Fibroblast of villous mesenchyme (primary cell): ENCODE measurements around the gene ZNF599. TPM values are rescaled to one million over a fixed set of nuclear protein-coding genes. Genes with fewer than 3 reads are reported as not detected.

Source experiments
- DNase-seq: peaks from one replicate; pipeline ENCODE4 v3.0.0-alpha.2; 2010; ENCODE audit warnings: low read depth
- H3K4me3 ChIP-seq: 2 replicates; pipeline ENCODE4 v1.5.1; 2011; ENCODE audit warnings: low read depth, mild to moderate bottlenecking, low read length
- total RNA-seq: library from RNA; depleted of rRNA; stranded (reverse); fragments of >200 nt; gene quantifications from 2 replicates; pipeline ENCODE4 v1.2.3, GENCODE V29; 2012
- TF ChIP-seq, protein P1 (sequence below): IDR thresholded peaks from 2 replicates; pipeline ENCODE4 v1.5.1; 2012; ENCODE audit warnings: low read depth, mild to moderate bottlenecking, low read length; ENCODE audit not compliant: insufficient read depth

ZNF599 gene
- total RNA-seq, 1 donor = 7.8 TPM

DNA sequence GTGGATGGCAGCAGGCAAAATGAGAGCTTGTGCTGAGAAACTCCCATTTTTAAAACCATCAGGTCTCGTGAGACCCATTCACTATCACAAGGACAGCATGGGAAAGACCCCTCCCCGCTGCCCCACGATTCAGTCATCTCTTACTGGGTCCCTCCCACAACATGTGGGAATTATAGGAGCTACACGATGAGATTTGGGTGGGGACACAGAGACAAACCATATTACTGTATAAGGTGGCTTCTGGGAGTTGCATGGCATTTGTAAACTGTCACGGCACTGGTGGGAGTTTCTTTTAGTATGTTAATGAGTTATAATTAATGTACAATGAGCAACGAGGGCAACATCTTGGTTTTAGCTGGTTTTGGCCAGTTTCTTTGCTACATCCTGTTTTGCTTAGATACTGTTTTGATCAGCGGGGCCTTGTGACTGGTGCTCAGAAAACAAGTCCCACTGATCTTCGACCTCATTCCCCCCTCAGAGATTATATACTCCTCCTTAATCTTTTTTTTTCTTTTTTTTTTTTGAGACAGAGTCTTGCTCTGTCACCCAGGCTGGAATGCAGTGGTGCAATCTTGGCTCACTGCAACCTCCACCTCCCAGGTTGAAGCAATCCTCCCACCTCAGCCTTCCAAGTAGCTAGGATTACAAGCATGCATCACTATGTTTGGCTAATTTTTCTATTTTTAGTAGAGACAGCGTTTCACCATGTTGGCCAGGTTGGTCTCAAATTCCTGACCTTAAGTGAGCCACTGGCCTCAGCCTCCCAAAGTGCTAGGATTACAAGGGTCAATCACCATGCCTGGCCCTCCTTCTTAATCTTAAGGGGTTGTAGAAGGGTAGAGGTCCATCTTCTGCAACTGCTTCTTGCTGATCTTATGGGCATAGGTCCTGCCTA lies 21.3 kb upstream of the ZNF599 start:
- no peak overlapping the region for H3K4me3 ChIP-seq
- TF ChIP-seq, protein P1, sequence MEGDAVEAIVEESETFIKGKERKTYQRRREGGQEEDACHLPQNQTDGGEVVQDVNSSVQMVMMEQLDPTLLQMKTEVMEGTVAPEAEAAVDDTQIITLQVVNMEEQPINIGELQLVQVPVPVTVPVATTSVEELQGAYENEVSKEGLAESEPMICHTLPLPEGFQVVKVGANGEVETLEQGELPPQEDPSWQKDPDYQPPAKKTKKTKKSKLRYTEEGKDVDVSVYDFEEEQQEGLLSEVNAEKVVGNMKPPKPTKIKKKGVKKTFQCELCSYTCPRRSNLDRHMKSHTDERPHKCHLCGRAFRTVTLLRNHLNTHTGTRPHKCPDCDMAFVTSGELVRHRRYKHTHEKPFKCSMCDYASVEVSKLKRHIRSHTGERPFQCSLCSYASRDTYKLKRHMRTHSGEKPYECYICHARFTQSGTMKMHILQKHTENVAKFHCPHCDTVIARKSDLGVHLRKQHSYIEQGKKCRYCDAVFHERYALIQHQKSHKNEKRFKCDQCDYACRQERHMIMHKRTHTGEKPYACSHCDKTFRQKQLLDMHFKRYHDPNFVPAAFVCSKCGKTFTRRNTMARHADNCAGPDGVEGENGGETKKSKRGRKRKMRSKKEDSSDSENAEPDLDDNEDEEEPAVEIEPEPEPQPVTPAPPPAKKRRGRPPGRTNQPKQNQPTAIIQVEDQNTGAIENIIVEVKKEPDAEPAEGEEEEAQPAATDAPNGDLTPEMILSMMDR = no peak
- no peak for DNase-seq

DNA sequence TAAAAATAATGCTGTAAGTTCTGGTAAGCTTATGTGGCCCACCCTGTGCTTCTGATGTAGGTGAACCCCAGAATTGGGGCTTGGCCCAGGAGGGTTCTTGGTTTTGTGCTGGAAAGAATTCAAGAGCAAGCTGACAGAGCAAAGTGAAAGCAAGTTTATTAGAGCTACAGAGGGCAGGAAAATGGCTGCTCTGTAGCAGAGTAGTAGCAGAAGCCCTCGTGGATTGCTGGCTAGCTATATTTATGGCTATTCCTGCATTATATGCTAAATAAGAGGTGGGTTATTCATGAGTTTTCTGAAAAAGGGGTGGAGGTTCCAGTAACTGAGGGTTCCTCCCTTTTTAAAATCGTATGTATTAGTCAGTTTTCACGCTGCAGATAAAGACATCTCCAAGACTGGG lies 20.6 kb upstream of the ZNF599 start:
- TF ChIP-seq, protein P1 = no peak
- peak overlapping the region; percentile 10 for H3K4me3 ChIP-seq
- peak; percentile 4 for DNase-seq

DNA sequence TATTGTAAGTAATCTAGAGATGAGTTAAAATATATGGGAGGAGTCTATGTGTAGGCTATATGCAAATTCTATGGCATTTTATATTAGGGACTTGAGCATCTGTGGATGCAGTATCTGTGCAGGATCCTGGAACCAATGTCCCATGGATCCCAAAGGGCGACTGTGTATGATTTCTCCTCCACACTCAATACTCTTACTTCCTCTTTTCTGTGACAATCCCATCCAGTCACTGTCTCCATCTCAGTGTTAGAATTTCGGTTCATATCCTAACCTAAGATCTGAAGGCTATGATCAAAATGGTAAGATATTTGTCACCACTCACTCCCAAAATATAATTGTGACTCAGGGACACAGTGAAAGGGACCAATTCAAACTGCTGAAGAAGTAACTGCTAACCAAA lies 15.1 kb upstream of the ZNF599 start:
- DNase-seq = no peak
- H3K4me3 ChIP-seq = no peak overlapping the region
- TF ChIP-seq, protein P1 = no peak

DNA sequence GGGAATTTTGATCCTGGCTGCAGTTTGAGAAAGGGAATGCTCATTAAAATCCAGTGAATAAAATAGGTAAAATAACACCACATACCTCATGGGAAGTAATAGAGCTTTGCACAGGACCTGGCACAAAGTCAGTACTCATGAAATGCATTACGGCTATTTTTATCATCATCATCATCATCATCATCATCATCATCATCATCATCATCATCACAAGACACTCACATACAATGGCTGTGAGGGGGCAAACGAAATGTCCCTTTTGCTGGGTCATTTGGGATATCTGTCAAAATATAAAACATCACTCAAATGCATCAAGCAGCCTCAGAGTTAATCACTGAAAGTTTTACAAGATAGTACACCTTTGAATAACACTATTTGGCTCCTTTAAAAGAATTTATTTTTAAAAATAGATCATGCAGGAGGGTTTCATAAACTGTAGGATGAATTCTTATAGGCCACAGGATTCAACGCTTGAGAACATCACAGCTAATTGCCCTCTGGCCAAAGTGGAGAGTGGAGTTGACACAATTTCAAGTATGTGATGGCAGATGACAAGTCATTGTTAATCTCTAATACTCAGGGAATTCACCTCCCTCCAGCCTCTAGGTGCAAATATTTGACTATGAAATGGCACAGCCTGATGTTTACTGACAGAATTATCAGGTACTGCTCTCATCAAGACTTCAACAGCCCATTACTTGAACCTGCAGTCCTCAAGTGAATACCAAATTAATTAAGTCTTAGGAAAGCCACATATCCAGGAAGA lies 14.2 kb upstream of the ZNF599 start:
- TF ChIP-seq, protein P1 = no peak
- no peak for DNase-seq
- no peak overlapping the region for H3K4me3 ChIP-seq

DNA sequence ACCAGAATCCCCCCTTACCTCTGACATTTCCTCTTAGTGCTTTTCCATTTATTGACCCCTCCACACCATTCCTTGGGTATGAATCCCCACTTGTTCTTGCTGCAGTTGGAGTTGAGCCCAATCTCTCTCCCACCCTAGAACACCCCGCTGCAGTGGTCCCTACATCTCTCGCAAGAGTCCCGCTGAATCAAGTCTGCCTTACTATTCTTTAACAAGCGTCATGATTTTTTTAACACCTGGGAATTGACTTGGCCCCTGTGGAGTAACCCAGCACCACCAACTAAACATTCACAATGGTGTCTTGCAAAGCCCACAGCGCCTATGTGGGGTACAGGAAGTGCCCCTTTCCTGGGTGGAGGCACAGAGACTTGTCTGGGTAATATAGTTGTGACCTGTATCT lies 13.2 kb upstream of the ZNF599 start:
- no peak for DNase-seq
- TF ChIP-seq, protein P1 = no peak
- no peak overlapping the region for H3K4me3 ChIP-seq

DNA sequence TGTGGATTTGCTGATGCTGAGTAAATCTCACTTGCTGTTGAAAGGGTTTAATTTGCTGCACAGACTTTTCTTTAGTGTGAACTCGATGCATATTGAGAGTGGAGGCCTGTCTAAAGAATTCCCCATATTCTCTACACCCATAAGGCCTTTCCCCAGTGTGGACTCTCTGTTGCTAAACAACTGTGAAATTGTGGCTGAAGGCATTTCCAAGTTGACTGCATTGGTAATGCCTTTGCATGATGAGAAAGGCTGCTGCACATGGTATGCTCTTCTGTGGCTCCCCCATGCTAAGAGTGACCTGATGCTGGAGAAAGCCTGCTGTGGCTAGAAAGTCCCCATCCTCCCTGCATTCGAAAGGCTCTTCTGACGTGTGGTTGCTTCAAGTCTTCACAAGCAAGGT lies 6.6 kb upstream of the ZNF599 start:
- no peak overlapping the region for H3K4me3 ChIP-seq
- DNase-seq = no peak
- TF ChIP-seq, protein P1 = no peak
